Mammary epithelial cell (primary cell): ENCODE data around the gene S1PR4.

Experiments
- CTCF ChIP-seq, 2 donors: IDR thresholded peaks in 1 of 2; conservative IDR thresholded peaks in 1 of 2; 2 replicates each; pipeline ENCODE4 v1.5.1; 2011 to 2012; ENCODE audit warnings: inconsistent platforms in 2 of 2, low read length in 2 of 2, mild to moderate bottlenecking in 2 of 2, control low read depth in 1 of 2, low read depth in 1 of 2; ENCODE audit not compliant: insufficient read depth in 1 of 2; ENCODE audit errors: extremely low read depth in 1 of 2
- EZH2 ChIP-seq: IDR thresholded peaks from 2 replicates; pipeline ENCODE4 v1.6.1; 2012; ENCODE audit warnings: low read length, inconsistent platforms, borderline replicate concordance

- TF ChIP-seq CTCF (conservative IDR thresholded peaks at IDR 0.05 in 1 of 2, IDR thresholded peaks at IDR 0.05 in 1 of 2; ENCODE audit: extremely low read depth in 1 of 2, insufficient read depth in 1 of 2, low read depth in 1 of 2, low read length in 2 of 2) (no peak), EZH2 (no peak)
Measured at GRCh38 chr19:3193256-3194105, 14.9 kb downstream of the S1PR4 start.
